ENCODE data around the gene LHFPL2. TPM values are rescaled to one million over a fixed set of nuclear protein-coding genes. Genes with fewer than 3 reads are reported as not detected.

LHFPL2 gene
- total and polyA plus RNA-seq, 9 of the 15 experiments (the other 6 are each of a cell fraction or from before 2014, with no cell fraction given): 1.0 to 6.6 (median 4.6) TPM

DNA sequence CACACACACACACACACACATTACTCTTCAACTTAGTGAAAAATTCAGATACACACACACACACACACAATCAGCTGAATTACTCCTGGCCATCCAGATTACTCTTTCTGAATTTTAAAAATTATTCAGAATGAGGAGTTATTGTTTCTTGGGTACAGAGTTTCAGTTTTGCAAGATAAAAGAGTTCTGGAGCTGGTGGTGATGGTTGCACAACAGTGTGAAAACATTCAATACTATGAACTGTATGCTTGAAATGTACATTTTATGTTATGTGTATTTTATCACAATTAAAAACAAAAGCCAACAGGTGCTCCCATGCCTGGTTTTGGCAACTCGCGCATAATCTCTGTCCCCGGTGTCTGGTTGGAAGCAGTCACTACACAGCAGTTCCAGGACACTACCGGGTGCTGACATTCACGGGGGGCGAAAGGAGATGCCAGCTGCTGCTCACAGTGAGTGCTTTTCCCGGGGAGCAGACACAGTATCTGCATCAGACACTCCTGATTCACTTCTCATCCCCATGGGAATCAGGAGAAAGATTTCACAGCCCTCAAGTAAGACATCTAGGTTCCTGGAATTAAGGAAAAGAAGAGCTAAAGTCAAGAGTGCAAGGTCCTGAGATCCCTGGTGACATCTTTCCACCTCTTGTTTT lies 55.7 kb downstream of the LHFPL2 start:
- BruUV-seq (replicated peaks): no TSS peak
- Histone ChIP-seq H3K4me3 (no peak overlapping the region), H3K9me1 (ENCODE audit: control insufficient read depth, insufficient read depth, low read length) (no peaks in the 10 kb centered on the region), H2AFZ (ENCODE audit: low read depth, low read length) (no peak overlapping the region), H3K9ac (ENCODE audit: insufficient read depth in 1 of 2, low read depth in 2 of 2, low read length in 2 of 2) (no peak overlapping the region), H3K79me2 (ENCODE audit: control insufficient read depth, insufficient read depth, low read length) (no peaks in the 10 kb centered on the region), H3K4me1 (replicated peaks in 1 of 2; ENCODE audit: control insufficient read depth in 2 of 2, insufficient read depth in 2 of 2, low read length in 2 of 2) (peaks cover 3 to 28% of the 10 kb centered on the region in 2 experiments; a peak in 3 of 5 replicates), H3K27ac (ENCODE audit: extremely low read depth, low read depth, low read length) (no peak overlapping the region), H3K4me2 (ENCODE audit: insufficient read depth, low read length) (no peak overlapping the region), H3K27me3 (ENCODE audit: control insufficient read depth in 2 of 2, insufficient read depth in 2 of 2, low read length in 2 of 2) (no peaks in the 10 kb centered on the region), H3K36me3 (ENCODE audit: control insufficient read depth, insufficient read depth, low read length) (no peaks in the 10 kb centered on the region), H4K20me1 (replicated peaks; ENCODE audit: control insufficient read depth, insufficient read depth, low read length) (peaks cover 3% of the 10 kb centered on the region; the same call in 1 of the 2 replicates), H3K9me3 (replicated peaks; ENCODE audit: control insufficient read depth, insufficient read depth, low read depth, low read length) (no peaks in the 10 kb centered on the region)
- ATAC-seq: no peak
- ChIA-PET CTCF (ENCODE audit: low intra/inter-chr PET ratio) (no interaction called here), POLR2A (no interaction called here)
- intact Hi-C loops (cut with micrococcal nuclease): no loop called here
- in situ Hi-C loops (cut with MboI): no loop called here
- WGBS (ENCODE audit: insufficient coverage, low coverage, missing lambda C conversion rate): 74% methylated on average over 7 of the region's 7 CpGs
- DNase-seq (ENCODE audit: extremely low read depth in 1 of 4, low spot score in 3 of 4): no peak
- TF ChIP-seq WHSC1 (IDR thresholded peaks at IDR 0.05; ENCODE audit: low read length): no peak
- no peak for TF ChIP-seq CAMTA2 (CRISPR knock-in tag; conservative IDR thresholded peaks at IDR 0.05)
- TF ChIP-seq CEBPB (tag; IDR thresholded peaks at IDR 0.05): peak; percentile 31; the same call in 1 of the 2 replicates
- no peak for FAIRE-seq

DNA sequence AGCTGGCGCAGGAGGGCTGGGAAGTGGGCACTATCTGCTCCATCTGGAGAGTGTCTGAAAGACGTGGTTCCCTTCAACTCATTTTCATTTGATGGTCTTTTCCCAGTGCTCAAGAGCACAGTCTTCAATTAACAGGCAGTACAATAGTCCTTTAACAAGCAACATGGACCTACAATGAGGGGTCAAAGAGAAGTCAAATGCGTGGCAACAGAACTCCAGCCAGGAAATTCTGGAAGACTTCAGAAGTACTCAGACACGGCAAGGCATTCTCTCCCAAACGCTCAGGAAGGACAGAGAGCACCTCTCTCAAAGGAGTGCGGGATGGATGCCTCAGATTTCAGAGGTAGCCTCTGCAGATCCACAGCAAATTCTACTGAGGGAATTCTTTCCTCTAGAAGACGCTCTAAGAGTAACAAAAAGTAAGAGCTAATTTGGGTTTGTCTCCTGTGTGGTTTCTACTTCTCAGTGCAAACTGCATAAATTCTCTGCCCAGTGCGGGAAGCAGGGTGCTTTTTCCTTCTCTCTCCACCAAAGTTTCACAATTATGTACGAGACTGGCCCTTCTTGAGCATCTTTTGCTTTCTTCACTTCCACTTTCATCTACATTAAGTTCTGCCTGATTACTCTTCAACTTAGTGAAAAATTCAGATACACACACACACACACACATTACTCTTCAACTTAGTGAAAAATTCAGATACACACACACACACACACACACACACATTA lies 56.4 kb downstream of the LHFPL2 start:
- Histone ChIP-seq H2AFZ (ENCODE audit: low read depth, low read length) (no peak overlapping the region), H3K4me2 (ENCODE audit: insufficient read depth, low read length) (no peak overlapping the region), H3K4me3 (no peak overlapping the region), H3K36me3 (ENCODE audit: control insufficient read depth, insufficient read depth, low read length) (no peaks in the 10 kb centered on the region), H3K79me2 (ENCODE audit: control insufficient read depth, insufficient read depth, low read length) (no peaks in the 10 kb centered on the region), H3K9me1 (ENCODE audit: control insufficient read depth, insufficient read depth, low read length) (no peaks in the 10 kb centered on the region), H3K27me3 (ENCODE audit: control insufficient read depth in 2 of 2, insufficient read depth in 2 of 2, low read length in 2 of 2) (no peaks in the 10 kb centered on the region), H4K20me1 (replicated peaks; ENCODE audit: control insufficient read depth, insufficient read depth, low read length) (peaks cover 7% of the 10 kb centered on the region; the same call in 1 of the 2 replicates), H3K9ac (ENCODE audit: insufficient read depth in 1 of 2, low read depth in 2 of 2, low read length in 2 of 2) (no peak overlapping the region), H3K9me3 (replicated peaks; ENCODE audit: control insufficient read depth, insufficient read depth, low read depth, low read length) (no peaks in the 10 kb centered on the region), H3K4me1 (replicated peaks in 1 of 2; ENCODE audit: control insufficient read depth in 2 of 2, insufficient read depth in 2 of 2, low read length in 2 of 2) (peaks cover 3 to 30% of the 10 kb centered on the region in 2 experiments; a peak in 4 of 5 replicates), H3K27ac (ENCODE audit: extremely low read depth, low read depth, low read length) (no peak overlapping the region)
- intact Hi-C loops (cut with micrococcal nuclease): no loop called here
- CTCF ChIA-PET (ENCODE audit: low intra/inter-chr PET ratio): no interaction called here
- in situ Hi-C loops (cut with MboI): no loop called here
- BruUV-seq (replicated peaks): no TSS peak
- FAIRE-seq (no peak), ATAC-seq (no peak), DNase-seq (ENCODE audit: extremely low read depth in 1 of 4, low spot score in 3 of 4) (no peak)
- no peak for TF ChIP-seq HNRNPUL1 (IDR thresholded peaks at IDR 0.05; ENCODE audit: low read length)
- TF ChIP-seq ZNF507 (tag; conservative IDR thresholded peaks at IDR 0.05): no peak
- TF ChIP-seq ZNF12 (CRISPR knock-in tag; IDR thresholded peaks at IDR 0.05): no peak
- TF ChIP-seq GABPB2 (CRISPR knock-in tag; conservative IDR thresholded peaks at IDR 0.05): no peak
- no peak for TF ChIP-seq ZC3H8 (IDR thresholded peaks at IDR 0.05)
- no peak for TF ChIP-seq PTBP1 (IDR thresholded peaks at IDR 0.05; ENCODE audit: low read depth, low read length)
- 71% methylated on average over 9 of the region's 9 CpGs for WGBS (ENCODE audit: insufficient coverage, low coverage, missing lambda C conversion rate)
- POLR2A ChIA-PET: no interaction called here

Data from K562 (cell line).